Activated CD4-positive, alpha-beta memory T cell treated with anti-CD3 and anti-CD28 coated beads for 36 hours (primary cell): ENCODE measurements around the gene CIDEB. TPM values are rescaled to one million over a fixed set of nuclear protein-coding genes. Genes with fewer than 3 reads are reported as not detected.
"Not testable (repeated sequence)": the region's sequence is repeated elsewhere in the genome, so short reads cannot be mapped to it uniquely, and the experiment has no call there.

Source experiments
- CTCF ChIA-PET: fragments of 350-600 bp; sonication (Branson Sonifier 250); formaldehyde crosslinking; loops from one replicate; lab custom pipeline; 2021; ENCODE audit warnings: antibody characterized with exemption, inconsistent platforms; lab: Charles Lee
- POLR2A ChIA-PET: fragments of 350-600 bp; sonication (Branson Sonifier 250); formaldehyde crosslinking; loops from one replicate; lab custom pipeline; 2021; ENCODE audit warnings: antibody characterized with exemption; lab: Charles Lee
- DNase-seq: peaks from one replicate; pipeline ENCODE4 v3.0.0-alpha.2; 2020
- H3K27ac Mint-ChIP-seq: one replicate; pipeline ENCODE4 v1.8.0; 2021; ENCODE audit warnings: mixed read lengths
- H3K27me3 Mint-ChIP-seq: one replicate; pipeline ENCODE4 v1.8.0; 2021; ENCODE audit warnings: mixed read lengths
- H3K36me3 Mint-ChIP-seq: one replicate; pipeline ENCODE4 v1.8.0; 2021; ENCODE audit warnings: mixed read lengths
- H3K4me1 Mint-ChIP-seq: one replicate; pipeline ENCODE4 v1.8.0; 2021; ENCODE audit warnings: low read depth, mixed read lengths
- H3K4me3 Mint-ChIP-seq: one replicate; pipeline ENCODE4 v1.8.0; 2021; ENCODE audit warnings: mild to moderate bottlenecking, mixed read lengths
- H3K9me3 Mint-ChIP-seq: one replicate; pipeline ENCODE4 v1.8.0; 2021; ENCODE audit warnings: mixed read lengths
- intact Hi-C: fragments of 100-400 bp; cut with micrococcal nuclease; formaldehyde crosslinking; loops from one replicate; pipeline ENCODE4 v1.15.1; 2023
- total RNA-seq, 2 experiments: library from RNA; stranded (reverse); gene quantifications; one replicate each; pipeline ENCODE4 v1.2.3, GENCODE V29; 2021

The CIDEB gene, protein sequence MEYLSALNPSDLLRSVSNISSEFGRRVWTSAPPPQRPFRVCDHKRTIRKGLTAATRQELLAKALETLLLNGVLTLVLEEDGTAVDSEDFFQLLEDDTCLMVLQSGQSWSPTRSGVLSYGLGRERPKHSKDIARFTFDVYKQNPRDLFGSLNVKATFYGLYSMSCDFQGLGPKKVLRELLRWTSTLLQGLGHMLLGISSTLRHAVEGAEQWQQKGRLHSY
- 10 to 100 TPM; 22.6 to 25.8 TPM for total RNA-seq

DNA sequence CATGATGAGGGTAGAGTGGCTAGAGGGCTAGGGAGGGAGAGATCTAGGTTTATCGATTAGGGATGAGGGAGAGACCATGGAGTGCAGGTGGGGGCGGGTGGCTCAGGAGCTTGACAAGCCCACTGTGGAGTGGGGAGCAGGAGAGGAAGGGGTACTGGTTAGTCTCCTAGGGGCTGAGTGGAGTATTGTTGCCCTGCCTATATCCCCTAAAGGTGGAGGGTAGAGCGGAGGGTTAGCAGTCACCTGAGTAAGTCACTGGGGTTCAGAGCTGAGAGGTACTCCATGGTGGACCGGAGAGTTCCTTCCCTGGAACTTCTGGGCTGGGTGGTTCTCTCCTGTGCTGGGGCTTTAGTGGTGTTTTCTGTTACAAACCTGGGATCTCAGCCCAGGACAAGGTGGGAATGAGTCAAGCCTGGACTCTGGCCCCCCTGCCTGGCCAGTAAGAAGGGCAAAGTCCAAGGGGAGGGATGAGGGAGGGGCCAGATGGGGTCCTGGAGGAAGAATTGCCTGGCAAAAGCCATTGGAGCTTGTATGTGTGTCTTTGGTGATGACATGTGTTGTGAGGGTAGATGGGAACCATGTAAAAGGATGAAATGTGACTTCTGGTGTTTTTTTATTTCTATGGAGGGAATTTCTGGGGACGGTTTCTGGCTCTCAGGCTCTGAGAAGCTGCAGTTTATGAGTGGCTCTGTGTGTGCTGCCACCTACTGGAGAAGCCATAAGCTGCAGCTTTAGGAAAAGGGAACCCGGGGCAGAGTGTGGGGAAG, at the start of gene CIDEB:
TSS of gene CIDEB (minus strand) at position 403 of the 767 bp plus-strand sequence. CDS start at position 284, 119 bp downstream.
- Mint-ChIP-seq H3K4me3 (no peak within 1 kb of the TSS), H3K9me3 (no peaks in the 10 kb centered on the region), H3K27me3 (no peaks in the 10 kb centered on the region), H3K27ac (peak within 1 kb of the TSS; percentile 8), H3K4me1 (peaks cover 41% of the 10 kb centered on the region), H3K36me3 (peaks cover 42% of the 10 kb centered on the region)
- DNase-seq, result peak; percentile 75
- ChIA-PET POLR2A (interaction anchor here (0.7 to 4.6 kb wide), 11 partner anchors 8 to 193 kb away, joined by 3 to 17 read pairs (median 4); partner anchors contain the start of genes DCAF11, DHRS1, IPO4 and MDP1), CTCF (interaction anchor here (0.7 to 9.9 kb wide), 44 partner anchors 9 to 1229 kb away, joined by 3 to 235 read pairs (median 6); partner anchors contain the start of genes ADCY4, CBLN3, CHMP4A and DCAF11)
- intact Hi-C loops, result loop anchor here (1.0 kb wide), 1 partner anchor 8 kb away; the partner anchor contains the start of genes DHRS1 and NOP9

GRCh38 chr14:24356208-24356607, 48.4 kb upstream of the CIDEB start:
- Mint-ChIP-seq H3K27ac (no peak overlapping the region), H3K9me3 (no peaks in the 10 kb centered on the region), H3K4me1 (peaks cover 6% of the 10 kb centered on the region), H3K27me3 (peaks cover 21% of the 10 kb centered on the region), H3K36me3 (peaks cover 4% of the 10 kb centered on the region), H3K4me3 (no peak overlapping the region)
- no peak for DNase-seq
- POLR2A ChIA-PET, result no interaction called here
- CTCF ChIA-PET, result interaction anchor here (0.7 to 1.7 kb wide), 2 partner anchors 8 to 76 kb away, joined by 3 to 4 read pairs; no protein-coding TSS in a partner anchor
- intact Hi-C loops, result no loop called here

DNA sequence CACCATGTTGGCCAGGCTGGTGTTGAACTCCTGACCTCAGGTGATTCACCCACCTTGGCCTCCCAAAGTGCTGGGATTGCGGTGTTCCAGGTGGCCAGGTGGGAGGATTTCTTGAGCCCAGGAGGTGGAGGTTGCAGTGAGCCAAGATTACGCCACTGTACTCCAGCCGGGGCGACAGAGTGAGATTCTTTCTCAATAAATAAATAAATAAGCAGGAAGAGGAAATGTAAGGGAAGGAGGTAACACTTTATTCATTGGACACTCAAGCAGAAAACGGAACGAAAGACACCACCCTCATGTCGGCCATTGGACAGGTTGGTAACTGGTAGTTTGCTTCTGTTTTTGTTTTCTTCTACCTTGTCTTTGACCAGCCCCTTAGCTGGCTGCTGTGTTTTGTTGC, 47.2 kb upstream of the CIDEB start:
- Mint-ChIP-seq H3K4me1 (peaks cover 6% of the 10 kb centered on the region), H3K9me3 (no peaks in the 10 kb centered on the region), H3K4me3 (no peak overlapping the region), H3K27me3 (peaks cover 27% of the 10 kb centered on the region), H3K36me3 (peaks cover 1% of the 10 kb centered on the region), H3K27ac (no peak overlapping the region)
- intact Hi-C loops, result no loop called here
- DNase-seq, result no peak
- ChIA-PET CTCF (interaction anchor here (1.7 kb wide), 1 partner anchor 77 kb away, joined by 4 read pairs; no protein-coding TSS in a partner anchor), POLR2A (no interaction called here)

DNA sequence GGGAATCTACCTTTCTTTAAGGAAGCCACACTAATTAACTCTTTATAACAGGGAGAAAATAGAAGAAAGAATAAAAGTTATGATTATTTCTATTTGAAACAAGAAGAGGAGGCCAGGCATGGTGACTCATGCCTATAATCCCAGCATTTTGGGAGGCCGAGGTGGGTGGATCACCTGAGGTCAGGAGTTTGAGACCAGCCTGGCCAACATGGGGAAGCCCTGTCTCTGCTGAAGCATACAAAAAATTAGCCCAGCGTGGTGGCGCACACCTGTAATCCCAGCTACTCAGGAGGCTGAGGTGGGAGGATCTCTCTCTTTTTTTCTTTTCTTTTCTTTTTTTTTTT, 46.7 kb upstream of the CIDEB start:
- intact Hi-C loops, H3K4me3 Mint-ChIP-seq, DNase-seq, CTCF ChIA-PET, H3K27ac Mint-ChIP-seq, H3K4me1 Mint-ChIP-seq, H3K36me3 Mint-ChIP-seq, POLR2A ChIA-PET, H3K9me3 Mint-ChIP-seq: not testable (repeated sequence)
- peaks cover 28% of the 10 kb centered on the region for H3K27me3 Mint-ChIP-seq

GRCh38 chr14:24353559-24354481, 46.0 kb upstream of the CIDEB start:
- ChIA-PET POLR2A (no interaction called here), CTCF (no interaction called here)
- no peaks in the 10 kb centered on the region for H3K36me3 Mint-ChIP-seq
- no peaks in the 10 kb centered on the region for H3K9me3 Mint-ChIP-seq
- no peak for DNase-seq
- H3K4me1 Mint-ChIP-seq, result peaks cover 6% of the 10 kb centered on the region
- intact Hi-C loops, result no loop called here
- no peak overlapping the region for H3K27ac Mint-ChIP-seq
- H3K4me3 Mint-ChIP-seq, result no peak overlapping the region
- H3K27me3 Mint-ChIP-seq, result peaks cover 30% of the 10 kb centered on the region

- no peak overlapping the region for H3K4me3 Mint-ChIP-seq
- H3K27ac Mint-ChIP-seq, result no peak overlapping the region
- H3K4me1 Mint-ChIP-seq, result peaks cover 6% of the 10 kb centered on the region
- intact Hi-C loops, result no loop called here
- H3K9me3 Mint-ChIP-seq, result no peaks in the 10 kb centered on the region
- CTCF ChIA-PET, result interaction anchor here (0.9 to 3.0 kb wide), 2 partner anchors 18 to 61 kb away, joined by 3 to 13 read pairs; partner anchors contain the start of gene ADCY4
- POLR2A ChIA-PET, result interaction anchor here (1.4 kb wide), 1 partner anchor 17 kb away, joined by 3 read pairs; the partner anchor contains the start of gene ADCY4
- H3K36me3 Mint-ChIP-seq, result no peaks in the 10 kb centered on the region
- peaks cover 33% of the 10 kb centered on the region for H3K27me3 Mint-ChIP-seq
- no peak for DNase-seq
Observed at GRCh38 chr14:24351517-24351916, 43.7 kb upstream of the CIDEB start.

- Mint-ChIP-seq H3K9me3 (no peaks in the 10 kb centered on the region), H3K27me3 (peaks cover 39% of the 10 kb centered on the region), H3K4me3 (no peak overlapping the region), H3K27ac (no peak overlapping the region), H3K36me3 (no peaks in the 10 kb centered on the region), H3K4me1 (peaks cover 6% of the 10 kb centered on the region)
- intact Hi-C loops, result no loop called here
- no peak for DNase-seq
- POLR2A ChIA-PET, result no interaction called here
- CTCF ChIA-PET, result interaction anchor here (1.0 to 3.0 kb wide), 2 partner anchors 16 to 82 kb away, joined by 3 to 13 read pairs; partner anchors contain the start of gene ADCY4
Observed at GRCh38 chr14:24349742-24350141, 42.0 kb upstream of the CIDEB start.

DNA sequence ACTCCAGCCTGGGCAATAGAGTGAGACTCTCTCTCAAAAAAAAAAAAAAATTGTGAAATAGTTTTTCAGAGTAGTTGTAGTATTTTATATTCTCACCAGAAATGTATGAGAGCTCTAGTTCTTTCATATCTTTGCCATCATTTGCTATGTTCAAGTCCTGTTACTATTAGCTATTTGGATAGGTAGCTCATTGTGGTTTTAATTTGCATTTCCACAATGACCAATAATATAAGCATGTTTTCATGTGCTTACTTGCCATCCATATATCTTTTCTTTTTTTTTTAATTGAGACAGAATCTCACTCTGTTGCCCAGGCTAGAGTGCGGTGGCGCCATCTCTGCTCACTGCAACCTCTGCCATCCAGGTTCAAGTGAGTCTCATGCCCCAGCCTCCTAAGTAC, 40.4 kb upstream of the CIDEB start:
- Mint-ChIP-seq H3K36me3 (no peaks in the 10 kb centered on the region), H3K4me1 (no peaks in the 10 kb centered on the region), H3K9me3 (no peaks in the 10 kb centered on the region), H3K27ac (no peak overlapping the region), H3K27me3 (peaks cover 42% of the 10 kb centered on the region), H3K4me3 (no peak overlapping the region)
- DNase-seq, result no peak
- intact Hi-C loops, result no loop called here
- POLR2A ChIA-PET, result no interaction called here
- CTCF ChIA-PET, result interaction anchor here (0.6 to 5.7 kb wide), 5 partner anchors 8 to 83 kb away, joined by 3 to 41 read pairs (median 3); partner anchors contain the start of gene ADCY4

GRCh38 chr14:24347134-24347533, 39.4 kb upstream of the CIDEB start:
- CTCF ChIA-PET, result interaction anchor here (0.8 to 5.7 kb wide), 5 partner anchors 14 to 86 kb away, joined by 3 to 41 read pairs (median 4); partner anchors contain the start of gene ADCY4
- no peaks in the 10 kb centered on the region for H3K9me3 Mint-ChIP-seq
- H3K4me1 Mint-ChIP-seq, result no peaks in the 10 kb centered on the region
- no peaks in the 10 kb centered on the region for H3K36me3 Mint-ChIP-seq
- no peak for DNase-seq
- no peak overlapping the region for H3K4me3 Mint-ChIP-seq
- no peak overlapping the region for H3K27ac Mint-ChIP-seq
- intact Hi-C loops, result no loop called here
- H3K27me3 Mint-ChIP-seq, result peaks cover 36% of the 10 kb centered on the region
- POLR2A ChIA-PET, result no interaction called here

GRCh38 chr14:24343795-24344660, 36.3 kb upstream of the CIDEB start:
- H3K27me3 Mint-ChIP-seq, result peaks cover 15% of the 10 kb centered on the region
- no peaks in the 10 kb centered on the region for H3K9me3 Mint-ChIP-seq
- H3K27ac Mint-ChIP-seq, result no peak overlapping the region
- POLR2A ChIA-PET, result no interaction called here
- H3K4me1 Mint-ChIP-seq, result peaks cover 4% of the 10 kb centered on the region
- DNase-seq, result no peak
- intact Hi-C loops, result no loop called here
- H3K4me3 Mint-ChIP-seq, result no peak overlapping the region
- no peaks in the 10 kb centered on the region for H3K36me3 Mint-ChIP-seq
- CTCF ChIA-PET, result interaction anchor here (1.3 to 5.7 kb wide), 2 partner anchors 11 to 87 kb away, joined by 13 to 41 read pairs; partner anchors contain the start of genes ADCY4 and KHNYN
